Measurements from ENCODE around the gene TSPAN4. TPM values are rescaled to one million over a fixed set of nuclear protein-coding genes. Genes with fewer than 3 reads are reported as not detected.

The TSPAN4 gene
- total RNA-seq, 4 donors from 2014 or later, result 14.4 to 34.8 (median 21.5) TPM

- no peaks in the 10 kb centered on the region for H3K36me3 ChIP-seq
- DNase-seq (no peak), ATAC-seq (no peak)
- no peak overlapping the region for H3K27ac ChIP-seq
- TF ChIP-seq POLR2A (IDR thresholded peaks at IDR 0.05), result no peak
- TF ChIP-seq CTCF (IDR thresholded peaks at IDR 0.05 in 4 of 5, conservative IDR thresholded peaks at IDR 0.05 in 1 of 5), result no peak
- intact Hi-C loops (cut with DNase I; ENCODE audit: low total_unique reads) (no loop called here), in situ Hi-C loops (cut with MboI; ENCODE audit: low sequenced_read_pairs in 4 of 4) (no loop called here)
- H3K4me3 ChIP-seq, result no peak overlapping the region
- H3K4me1 ChIP-seq, result no peaks in the 10 kb centered on the region
- H3K27me3 ChIP-seq, result no peaks in the 10 kb centered on the region
- no peaks in the 10 kb centered on the region for H3K9me3 ChIP-seq
Measured at GRCh38 chr11:870418-870817, 27.8 kb downstream of the TSPAN4 start.

- H3K4me1 ChIP-seq, result peaks cover 2 to 3% of the 10 kb centered on the region in 2 donors
- DNase-seq (no peak), ATAC-seq (no peak)
- no peak overlapping the region for H3K27ac ChIP-seq
- in situ Hi-C loops (cut with MboI; ENCODE audit: low sequenced_read_pairs in 4 of 4), result no loop called here
- no peak overlapping the region for H3K4me3 ChIP-seq
- intact Hi-C loops (cut with DNase I; ENCODE audit: low total_unique reads), result no loop called here
- no peaks in the 10 kb centered on the region for H3K27me3 ChIP-seq
- H3K36me3 ChIP-seq, result no peaks in the 10 kb centered on the region
- H3K9me3 ChIP-seq, result no peaks in the 10 kb centered on the region
- TF ChIP-seq POLR2A (IDR thresholded peaks at IDR 0.05) (no peak), CTCF (IDR thresholded peaks at IDR 0.05 in 4 of 5, conservative IDR thresholded peaks at IDR 0.05 in 1 of 5) (no peak)
Measured at GRCh38 chr11:871472-871871, 28.8 kb downstream of the TSPAN4 start.

GRCh38 chr11:872799-873198 is 30.1 kb downstream of the TSPAN4 start:
- no peak for ATAC-seq
- TF ChIP-seq CTCF (IDR thresholded peaks at IDR 0.05 in 4 of 5, conservative IDR thresholded peaks at IDR 0.05 in 1 of 5) (no peak), POLR2A (IDR thresholded peaks at IDR 0.05) (no peak)
- in situ Hi-C loops (cut with MboI; ENCODE audit: low sequenced_read_pairs in 4 of 4), result no loop called here

GRCh38 chr11:873706-874105 is 31.1 kb downstream of the TSPAN4 start:
- Histone ChIP-seq H3K27me3 (no peaks in the 10 kb centered on the region), H3K36me3 (no peaks in the 10 kb centered on the region), H3K4me1 (peaks cover 8 to 10% of the 10 kb centered on the region in 2 donors), H3K27ac (no peak overlapping the region), H3K9me3 (no peaks in the 10 kb centered on the region), H3K4me3 (no peak overlapping the region)
- intact Hi-C loops (cut with DNase I; ENCODE audit: low total_unique reads) (no loop called here), in situ Hi-C loops (cut with MboI; ENCODE audit: low sequenced_read_pairs in 4 of 4) (no loop called here)
- DNase-seq (no peak), ATAC-seq (no peak)
- TF ChIP-seq POLR2A (IDR thresholded peaks at IDR 0.05), result no peak
- no peak for TF ChIP-seq CTCF (IDR thresholded peaks at IDR 0.05 in 4 of 5, conservative IDR thresholded peaks at IDR 0.05 in 1 of 5)

More at GRCh38 chr11:872799-873198, 30.1 kb downstream of the TSPAN4 start:
- Histone ChIP-seq H3K36me3 (no peaks in the 10 kb centered on the region), H3K4me3 (no peak overlapping the region), H3K4me1 (peaks cover 8 to 10% of the 10 kb centered on the region in 2 donors), H3K27ac (no peak overlapping the region), H3K27me3 (no peaks in the 10 kb centered on the region), H3K9me3 (no peaks in the 10 kb centered on the region)
- DNase-seq, result no peak
- intact Hi-C loops (cut with DNase I; ENCODE audit: low total_unique reads), result no loop called here

- in situ Hi-C loops (cut with MboI; ENCODE audit: low sequenced_read_pairs in 4 of 4) (no loop called here), intact Hi-C loops (cut with DNase I; ENCODE audit: low total_unique reads) (no loop called here)
- ATAC-seq (no peak), DNase-seq (no peak)
- TF ChIP-seq POLR2A (IDR thresholded peaks at IDR 0.05) (no peak), CTCF (IDR thresholded peaks at IDR 0.05 in 4 of 5, conservative IDR thresholded peaks at IDR 0.05 in 1 of 5) (no peak)
- Histone ChIP-seq H3K4me1 (peaks cover 8 to 10% of the 10 kb centered on the region in 2 donors), H3K4me3 (no peak overlapping the region), H3K9me3 (no peaks in the 10 kb centered on the region), H3K36me3 (peaks cover 0 to 2% of the 10 kb centered on the region in 2 donors), H3K27ac (no peak overlapping the region), H3K27me3 (no peaks in the 10 kb centered on the region)
Measured at GRCh38 chr11:875203-875602, 32.6 kb downstream of the TSPAN4 start.

Data from gastrocnemius medialis (tissue), 4 donors.